Lung microvascular endothelial cell (primary cell): ENCODE data around the gene ARHGDIA. TPM values are rescaled to one million over a fixed set of nuclear protein-coding genes. Genes with fewer than 3 reads are reported as not detected.

ENCODE experiments used
- DNase-seq, 2 donors: peaks; one replicate each; pipeline versions ENCODE4 v3.0.0 to v3.0.0-alpha.2; 2010; ENCODE audit warnings: low read depth in 2 of 2
- total RNA-seq: library from RNA; depleted of rRNA; stranded (reverse); fragments of >200 nt; gene quantifications from 2 replicates; pipeline ENCODE4 v1.2.1, GENCODE V29; 2014

ARHGDIA gene
- total RNA-seq, 1 donor from 2014 or later = 92.9 TPM

GRCh38 chr17:81906476-81907218 lies 35.5 kb upstream of the ARHGDIA start:
- DNase-seq = no peak

GRCh38 chr17:81905993-81906392 lies 34.9 kb upstream of the ARHGDIA start:
- no peak for DNase-seq

GRCh38 chr17:81905424-81905875 lies 34.3 kb upstream of the ARHGDIA start:
- no peak for DNase-seq

- DNase-seq = no peak
Measured at GRCh38 chr17:81904600-81905423, 33.7 kb upstream of the ARHGDIA start.

- DNase-seq = no peak
Measured at GRCh38 chr17:81903896-81904599, 32.9 kb upstream of the ARHGDIA start.

- no peak for DNase-seq
Measured at GRCh38 chr17:81903415-81903831, 32.3 kb upstream of the ARHGDIA start.

GRCh38 chr17:81902653-81903414 lies 31.7 kb upstream of the ARHGDIA start:
- DNase-seq = no peak

GRCh38 chr17:81902023-81902652 lies 31.0 kb upstream of the ARHGDIA start, which contains the start of gene NPB:
Gene NPB (plus strand): TSS chr17:81902238. CDS start chr17:81902278, 40 bp downstream.
- peak; percentile 11 to 51 for DNase-seq

GRCh38 chr17:81901167-81902022 lies 30.3 kb upstream of the ARHGDIA start:
- no peak for DNase-seq

- no peak for DNase-seq
Measured at GRCh38 chr17:81900181-81900820, 29.2 kb upstream of the ARHGDIA start.

GRCh38 chr17:81899514-81900166 lies 28.5 kb upstream of the ARHGDIA start:
- DNase-seq = no peak

- no peak for DNase-seq
Measured at GRCh38 chr17:81898885-81899284, 27.7 kb upstream of the ARHGDIA start.

- peak in 1 of 2 donors; percentile 19 for DNase-seq
Measured at GRCh38 chr17:81898029-81898866, 27.1 kb upstream of the ARHGDIA start.

- DNase-seq = no peak
Measured at GRCh38 chr17:81895400-81895799, 24.3 kb upstream of the ARHGDIA start.

- DNase-seq = no peak
Measured at GRCh38 chr17:81891303-81891552, 20.1 kb upstream of the ARHGDIA start.

GRCh38 chr17:81890447-81891302 lies 19.5 kb upstream of the ARHGDIA start:
- DNase-seq = peak; percentile 47 to 60

- no peak for DNase-seq
Measured at GRCh38 chr17:81889602-81890001, 18.5 kb upstream of the ARHGDIA start.
